ENCODE measurements around the gene WDR93. TPM values are rescaled to one million over a fixed set of nuclear protein-coding genes. Genes with fewer than 3 reads are reported as not detected.
A peak's percentile ranks its signal among the peaks of the same experiment; 100 is the strongest.

WDR93 gene
- polyA plus RNA-seq, 2 donors: 0.02 TPM; not detected in 1

- Histone ChIP-seq H3K9me3 (ENCODE audit: control insufficient read depth in 2 of 2, insufficient read depth in 1 of 2, low read depth in 1 of 2, low read length in 1 of 2) (no peaks in the 10 kb centered on the region), H3K4me1 (ENCODE audit: control insufficient read depth in 2 of 2, insufficient read depth in 2 of 2, low read length in 1 of 2) (peaks cover 0 to 4% of the 10 kb centered on the region in 2 donors), H3K36me3 (ENCODE audit: control insufficient read depth in 2 of 2, insufficient read depth in 2 of 2, low read length in 1 of 2) (no peaks in the 10 kb centered on the region), H3K27ac (ENCODE audit: low read depth in 2 of 2, low read length in 1 of 2) (no peak overlapping the region), H3K27me3 (ENCODE audit: control insufficient read depth in 1 of 2, insufficient read depth in 2 of 2, low read length in 2 of 2) (no peaks in the 10 kb centered on the region), H3K4me3 (ENCODE audit: low read depth in 1 of 2, low read length in 2 of 2) (no peak overlapping the region)
- WGBS, 2 donors: 88% methylated on average over 2 of the region's 2 CpGs
These were observed 30.1 kb upstream of the WDR93 start for GRCh38 chr15:89660556-89660955.

DNA sequence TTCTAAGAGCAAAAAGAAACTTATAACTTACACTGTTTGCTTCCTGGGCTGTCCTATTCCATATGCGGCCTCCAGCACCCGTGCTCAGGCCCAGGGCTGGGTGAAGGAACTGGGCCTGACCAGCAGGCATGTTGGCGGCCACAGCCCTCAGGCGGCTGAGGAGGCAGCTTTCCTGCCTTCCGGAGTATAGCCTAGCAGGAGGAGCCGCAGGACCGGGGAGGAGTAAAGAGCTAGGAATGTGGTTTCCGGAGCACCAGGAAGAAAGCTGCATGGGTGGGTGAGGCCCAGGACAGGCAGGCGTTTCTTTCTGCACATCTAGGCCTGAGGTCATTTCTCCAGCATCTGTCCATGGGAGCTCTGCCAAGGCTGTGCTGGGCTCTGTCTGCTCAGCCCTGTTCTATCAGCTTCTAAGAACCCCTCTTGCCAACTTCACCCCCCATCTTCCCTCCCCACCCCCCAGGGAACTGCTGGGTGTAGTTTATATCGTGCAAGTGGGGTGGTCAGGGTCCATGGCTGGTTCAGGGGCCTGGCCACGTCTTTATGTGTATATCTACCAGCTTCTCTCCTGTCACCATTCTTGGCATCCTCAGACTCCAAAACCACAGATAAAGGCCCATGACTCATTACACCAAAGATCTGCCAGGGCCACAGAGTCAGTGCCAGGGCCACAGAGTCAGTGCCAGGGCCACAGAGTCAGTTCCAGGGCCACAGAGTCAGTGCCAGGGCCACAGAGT lies 27.6 kb upstream of the WDR93 start:
- Histone ChIP-seq H3K27me3 (ENCODE audit: control insufficient read depth in 1 of 2, insufficient read depth in 2 of 2, low read length in 2 of 2) (no peaks in the 10 kb centered on the region), H3K9me3 (ENCODE audit: control insufficient read depth in 2 of 2, insufficient read depth in 1 of 2, low read depth in 1 of 2, low read length in 1 of 2) (no peaks in the 10 kb centered on the region), H3K4me1 (ENCODE audit: control insufficient read depth in 2 of 2, insufficient read depth in 2 of 2, low read length in 1 of 2) (peaks cover 0 to 4% of the 10 kb centered on the region in 2 donors), H3K27ac (ENCODE audit: low read depth in 2 of 2, low read length in 1 of 2) (peak overlapping the region; percentile 51 to 59), H3K36me3 (ENCODE audit: control insufficient read depth in 2 of 2, insufficient read depth in 2 of 2, low read length in 1 of 2) (no peaks in the 10 kb centered on the region), H3K4me3 (ENCODE audit: low read depth in 1 of 2, low read length in 2 of 2) (no peak overlapping the region)
- WGBS, 2 donors: 33 to 43% methylated on average over 11 of the region's 11 CpGs

DNA sequence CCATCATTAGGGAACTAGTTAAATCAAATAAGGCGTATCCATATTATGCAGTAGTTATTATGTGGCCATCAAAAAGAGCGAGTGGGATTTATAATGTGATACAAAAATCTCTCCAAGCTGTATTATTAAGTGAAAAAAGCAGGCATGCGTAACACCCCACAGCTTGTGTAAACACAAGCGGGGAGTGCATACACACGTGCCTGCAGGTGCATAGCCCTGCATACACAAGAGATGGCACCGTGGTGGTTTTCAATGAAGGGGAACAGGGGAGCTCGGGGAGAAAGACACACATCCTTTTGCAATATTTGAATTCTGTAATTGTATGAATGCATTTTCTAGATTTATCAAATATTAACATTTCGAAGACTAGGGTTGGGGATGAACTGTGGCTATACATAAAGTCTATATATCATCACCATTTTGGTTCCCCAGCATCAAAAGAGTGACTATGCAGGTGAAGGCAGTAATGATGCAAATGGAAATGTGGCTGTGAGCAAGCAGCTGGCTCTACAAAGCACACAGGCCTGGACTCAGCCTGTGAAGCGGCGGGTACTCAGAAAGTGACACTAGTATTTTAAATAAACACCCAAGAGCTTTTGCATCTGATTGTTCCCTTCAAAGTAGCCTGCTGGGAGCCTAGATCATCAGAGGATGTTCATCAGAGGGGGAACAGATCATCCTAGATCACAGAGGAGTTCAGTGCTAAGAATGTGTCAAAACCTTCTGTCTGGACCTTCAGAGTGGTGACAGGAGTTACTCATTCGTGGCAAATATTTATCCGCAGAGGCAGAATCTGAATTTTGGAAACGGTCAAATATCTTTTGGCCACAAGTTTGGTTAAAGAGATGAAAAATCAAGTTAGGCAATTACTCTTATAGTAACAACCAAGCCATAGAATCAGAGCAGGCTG lies 25.9 kb upstream of the WDR93 start:
- Histone ChIP-seq H3K27me3 (ENCODE audit: control insufficient read depth in 1 of 2, insufficient read depth in 2 of 2, low read length in 2 of 2) (no peaks in the 10 kb centered on the region), H3K9me3 (ENCODE audit: control insufficient read depth in 2 of 2, insufficient read depth in 1 of 2, low read depth in 1 of 2, low read length in 1 of 2) (no peaks in the 10 kb centered on the region), H3K36me3 (ENCODE audit: control insufficient read depth in 2 of 2, insufficient read depth in 2 of 2, low read length in 1 of 2) (no peaks in the 10 kb centered on the region), H3K27ac (ENCODE audit: low read depth in 2 of 2, low read length in 1 of 2) (peak overlapping the region in 1 of 2 donors; percentile 80), H3K4me3 (ENCODE audit: low read depth in 1 of 2, low read length in 2 of 2) (no peak overlapping the region), H3K4me1 (ENCODE audit: control insufficient read depth in 2 of 2, insufficient read depth in 2 of 2, low read length in 1 of 2) (peaks cover 0 to 4% of the 10 kb centered on the region in 2 donors)
- WGBS, 2 donors: 77 to 81% methylated on average over 13 of the region's 13 CpGs

GRCh38 chr15:89665449-89666181 lies 25.0 kb upstream of the WDR93 start:
- peak overlapping the region; percentile 80 to 82 for H3K27ac ChIP-seq (ENCODE audit: low read depth in 2 of 2, low read length in 1 of 2)
- peak overlapping the region; percentile 38 to 50 for H3K4me3 ChIP-seq (ENCODE audit: low read depth in 1 of 2, low read length in 2 of 2)
- no peaks in the 10 kb centered on the region for H3K9me3 ChIP-seq (ENCODE audit: control insufficient read depth in 2 of 2, insufficient read depth in 1 of 2, low read depth in 1 of 2, low read length in 1 of 2)
- peaks cover 0 to 4% of the 10 kb centered on the region in 2 donors for H3K4me1 ChIP-seq (ENCODE audit: control insufficient read depth in 2 of 2, insufficient read depth in 2 of 2, low read length in 1 of 2)
- 2% methylated on average over 61 to 72 of the region's 72 CpGs for WGBS, 2 donors
- H3K36me3 ChIP-seq (ENCODE audit: control insufficient read depth in 2 of 2, insufficient read depth in 2 of 2, low read length in 1 of 2): no peaks in the 10 kb centered on the region
- no peaks in the 10 kb centered on the region for H3K27me3 ChIP-seq (ENCODE audit: control insufficient read depth in 1 of 2, insufficient read depth in 2 of 2, low read length in 2 of 2)

GRCh38 chr15:89666184-89666857 lies 24.3 kb upstream of the WDR93 start:
- H3K9me3 ChIP-seq (ENCODE audit: control insufficient read depth in 2 of 2, insufficient read depth in 1 of 2, low read depth in 1 of 2, low read length in 1 of 2): no peaks in the 10 kb centered on the region
- H3K27ac ChIP-seq (ENCODE audit: low read depth in 2 of 2, low read length in 1 of 2): peak overlapping the region; percentile 80 to 82
- H3K4me1 ChIP-seq (ENCODE audit: control insufficient read depth in 2 of 2, insufficient read depth in 2 of 2, low read length in 1 of 2): peaks cover 0 to 4% of the 10 kb centered on the region in 2 donors
- peak overlapping the region in 1 of 2 donors; percentile 50 for H3K4me3 ChIP-seq (ENCODE audit: low read depth in 1 of 2, low read length in 2 of 2)
- H3K27me3 ChIP-seq (ENCODE audit: control insufficient read depth in 1 of 2, insufficient read depth in 2 of 2, low read length in 2 of 2): no peaks in the 10 kb centered on the region
- no peaks in the 10 kb centered on the region for H3K36me3 ChIP-seq (ENCODE audit: control insufficient read depth in 2 of 2, insufficient read depth in 2 of 2, low read length in 1 of 2)
- WGBS, 2 donors: 89 to 93% methylated on average over 8 of the region's 8 CpGs

DNA sequence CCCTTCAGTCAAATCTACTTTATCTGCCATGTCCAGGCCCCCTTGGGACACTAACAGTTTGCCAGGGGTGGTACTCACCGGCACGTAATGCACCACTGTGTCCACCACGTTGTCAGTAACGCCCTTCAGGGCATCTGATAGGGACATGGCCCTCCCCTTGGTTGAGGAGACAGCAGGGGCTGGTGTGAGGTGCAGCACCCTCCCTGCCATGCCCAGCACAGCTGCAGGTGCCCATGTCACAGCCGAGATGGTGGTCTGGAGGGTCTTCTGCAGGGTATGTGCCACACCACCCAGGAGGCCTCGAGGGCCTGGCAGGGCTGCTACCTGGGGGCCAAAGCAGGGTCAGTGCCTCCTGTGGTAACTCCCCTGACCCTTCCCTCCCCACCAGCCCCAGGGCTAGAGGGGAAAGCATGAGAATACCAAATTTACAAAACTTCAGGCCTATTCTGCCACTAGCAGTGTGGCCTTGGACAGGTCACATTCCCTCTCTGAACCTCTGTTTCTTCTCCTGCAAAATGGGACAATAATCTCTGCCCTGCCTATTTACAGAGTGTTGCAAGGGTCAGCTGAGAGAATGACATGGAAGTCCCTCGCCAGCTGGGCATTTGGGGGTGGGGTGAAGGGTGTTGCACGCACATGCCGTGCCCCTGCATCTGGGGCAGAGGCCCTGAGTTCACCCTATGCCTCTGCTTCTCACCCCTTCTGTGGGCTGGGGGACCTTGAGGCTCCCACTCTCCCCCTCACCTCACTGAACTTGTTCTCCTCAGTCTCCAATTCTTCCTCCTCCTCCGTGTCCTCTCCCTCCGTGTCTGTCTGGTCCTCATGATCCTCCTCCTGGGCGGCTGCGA lies 23.5 kb upstream of the WDR93 start:
- peaks cover 0 to 4% of the 10 kb centered on the region in 2 donors for H3K4me1 ChIP-seq (ENCODE audit: control insufficient read depth in 2 of 2, insufficient read depth in 2 of 2, low read length in 1 of 2)
- WGBS, 2 donors: 82 to 88% methylated on average over 13 of the region's 13 CpGs
- H3K4me3 ChIP-seq (ENCODE audit: low read depth in 1 of 2, low read length in 2 of 2): no peak overlapping the region
- no peaks in the 10 kb centered on the region for H3K9me3 ChIP-seq (ENCODE audit: control insufficient read depth in 2 of 2, insufficient read depth in 1 of 2, low read depth in 1 of 2, low read length in 1 of 2)
- H3K27me3 ChIP-seq (ENCODE audit: control insufficient read depth in 1 of 2, insufficient read depth in 2 of 2, low read length in 2 of 2): no peaks in the 10 kb centered on the region
- no peak overlapping the region for H3K27ac ChIP-seq (ENCODE audit: low read depth in 2 of 2, low read length in 1 of 2)
- H3K36me3 ChIP-seq (ENCODE audit: control insufficient read depth in 2 of 2, insufficient read depth in 2 of 2, low read length in 1 of 2): no peaks in the 10 kb centered on the region

DNA sequence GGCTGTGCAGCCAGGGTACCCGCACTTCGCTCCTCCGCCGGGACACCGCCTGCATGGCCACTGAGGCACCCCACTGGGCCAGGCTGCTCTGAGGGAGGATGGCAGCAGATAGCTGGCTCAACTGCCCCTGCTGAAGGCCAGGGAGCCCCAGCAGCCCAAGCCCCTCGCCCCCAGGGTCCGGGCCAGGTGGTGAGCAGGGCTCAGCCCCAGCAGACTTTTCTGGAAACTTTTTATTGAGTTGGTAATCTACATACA lies 23.0 kb upstream of the WDR93 start:
- WGBS, 2 donors: 95% methylated on average over 7 of the region's 7 CpGs
- Histone ChIP-seq H3K27me3 (ENCODE audit: control insufficient read depth in 1 of 2, insufficient read depth in 2 of 2, low read length in 2 of 2) (no peaks in the 10 kb centered on the region), H3K4me1 (ENCODE audit: control insufficient read depth in 2 of 2, insufficient read depth in 2 of 2, low read length in 1 of 2) (peaks cover 0 to 5% of the 10 kb centered on the region in 2 donors), H3K9me3 (ENCODE audit: control insufficient read depth in 2 of 2, insufficient read depth in 1 of 2, low read depth in 1 of 2, low read length in 1 of 2) (no peaks in the 10 kb centered on the region), H3K36me3 (ENCODE audit: control insufficient read depth in 2 of 2, insufficient read depth in 2 of 2, low read length in 1 of 2) (no peaks in the 10 kb centered on the region), H3K27ac (ENCODE audit: low read depth in 2 of 2, low read length in 1 of 2) (no peak overlapping the region), H3K4me3 (ENCODE audit: low read depth in 1 of 2, low read length in 2 of 2) (no peak overlapping the region)

GRCh38 chr15:89668171-89668570 lies 22.4 kb upstream of the WDR93 start:
- no peak overlapping the region for H3K4me3 ChIP-seq (ENCODE audit: low read depth in 1 of 2, low read length in 2 of 2)
- no peaks in the 10 kb centered on the region for H3K27me3 ChIP-seq (ENCODE audit: control insufficient read depth in 1 of 2, insufficient read depth in 2 of 2, low read length in 2 of 2)
- no peaks in the 10 kb centered on the region for H3K36me3 ChIP-seq (ENCODE audit: control insufficient read depth in 2 of 2, insufficient read depth in 2 of 2, low read length in 1 of 2)
- no peaks in the 10 kb centered on the region for H3K9me3 ChIP-seq (ENCODE audit: control insufficient read depth in 2 of 2, insufficient read depth in 1 of 2, low read depth in 1 of 2, low read length in 1 of 2)
- peaks cover 0 to 5% of the 10 kb centered on the region in 2 donors for H3K4me1 ChIP-seq (ENCODE audit: control insufficient read depth in 2 of 2, insufficient read depth in 2 of 2, low read length in 1 of 2)
- no peak overlapping the region for H3K27ac ChIP-seq (ENCODE audit: low read depth in 2 of 2, low read length in 1 of 2)
- WGBS, 2 donors: 95% methylated on average over 3 of the region's 3 CpGs
